Mesothelial cell of epicardium (in vitro differentiated cells): ENCODE measurements around the gene RBP2. TPM values are rescaled to one million over a fixed set of nuclear protein-coding genes. Genes with fewer than 3 reads are reported as not detected.
"Not testable (repeated sequence)": the region's sequence is repeated elsewhere in the genome, so short reads cannot be mapped to it uniquely, and the experiment has no call there.

Experiments
- DNase-seq, 2 experiments: peaks; one replicate each; pipeline ENCODE4 v3.0.0; 2021; ENCODE audit warnings: low spot score in 2 of 2; ENCODE audit not compliant: unreplicated experiment in 2 of 2
- H3K27ac Mint-ChIP-seq: 2 replicates; pipeline ENCODE4 v1.8.0; 2021; ENCODE audit warnings: mixed read lengths
- H3K27me3 Mint-ChIP-seq: 2 replicates; pipeline ENCODE4 v1.8.0; 2021; ENCODE audit warnings: low read depth, mixed read lengths
- H3K36me3 Mint-ChIP-seq: 2 replicates; pipeline ENCODE4 v1.8.0; 2021; ENCODE audit warnings: mixed read lengths
- H3K4me1 Mint-ChIP-seq: 2 replicates; pipeline ENCODE4 v1.8.0; 2021; ENCODE audit warnings: mixed read lengths
- H3K4me3 Mint-ChIP-seq: 2 replicates; pipeline ENCODE4 v1.8.0; 2021; ENCODE audit warnings: mild to moderate bottlenecking, moderate library complexity, mixed read lengths
- H3K9me3 Mint-ChIP-seq: 2 replicates; pipeline ENCODE4 v1.8.0; 2021; ENCODE audit warnings: mixed read lengths
- CTCF ChIP-seq: fragments of 200-600 bp; sonication (generic); IDR thresholded peaks from one replicate; pipeline ENCODE4 v1.5.0; 2021; ENCODE audit warnings: antibody characterized with exemption; ENCODE audit not compliant: unreplicated experiment
- total RNA-seq: library from RNA; stranded (reverse); gene quantifications from 3 replicates; pipeline ENCODE4 v1.2.1, GENCODE V29; 2021

The RBP2 gene
- total RNA-seq, 1 donor from 2014 or later: not detected

GRCh38 chr3:139423232-139423631 lies 53.1 kb downstream of the RBP2 start:
- Mint-ChIP-seq H3K4me1 (peaks cover 2% of the 10 kb centered on the region), H3K9me3 (no peaks in the 10 kb centered on the region), H3K27me3 (no peaks in the 10 kb centered on the region), H3K36me3 (peaks cover 19% of the 10 kb centered on the region), H3K27ac (no peak overlapping the region), H3K4me3 (no peak overlapping the region)
- no peak for DNase-seq
- no peak for TF ChIP-seq CTCF

GRCh38 chr3:139421460-139421859 lies 54.9 kb downstream of the RBP2 start:
- Mint-ChIP-seq H3K4me3 (no peak overlapping the region), H3K36me3 (peaks cover 33% of the 10 kb centered on the region), H3K9me3 (peaks cover 15% of the 10 kb centered on the region), H3K4me1 (no peaks in the 10 kb centered on the region), H3K27me3 (no peaks in the 10 kb centered on the region), H3K27ac (no peak overlapping the region)
- DNase-seq: no peak
- TF ChIP-seq CTCF: no peak

- Mint-ChIP-seq H3K9me3 (peaks cover 20% of the 10 kb centered on the region), H3K36me3 (peaks cover 36% of the 10 kb centered on the region), H3K4me3 (no peak overlapping the region), H3K4me1 (no peaks in the 10 kb centered on the region), H3K27ac (no peak overlapping the region), H3K27me3 (no peaks in the 10 kb centered on the region)
- no peak for TF ChIP-seq CTCF
- no peak for DNase-seq
These were observed 55.3 kb downstream of the RBP2 start for GRCh38 chr3:139421040-139421439.

- Mint-ChIP-seq H3K9me3 (peaks cover 48% of the 10 kb centered on the region), H3K4me1 (no peaks in the 10 kb centered on the region), H3K27ac (no peak overlapping the region), H3K4me3 (no peak overlapping the region), H3K27me3 (no peaks in the 10 kb centered on the region), H3K36me3 (peaks cover 46% of the 10 kb centered on the region)
- no peak for TF ChIP-seq CTCF
- DNase-seq: no peak
These were observed 58.2 kb downstream of the RBP2 start for GRCh38 chr3:139418144-139418543.

GRCh38 chr3:139416275-139416674 lies 60.0 kb downstream of the RBP2 start:
- no peak for TF ChIP-seq CTCF
- H3K4me3 Mint-ChIP-seq: no peak overlapping the region
- no peak for DNase-seq
- no peaks in the 10 kb centered on the region for H3K4me1 Mint-ChIP-seq
- H3K36me3 Mint-ChIP-seq: peaks cover 54% of the 10 kb centered on the region
- no peaks in the 10 kb centered on the region for H3K27me3 Mint-ChIP-seq
- H3K9me3 Mint-ChIP-seq: peaks cover 66% of the 10 kb centered on the region
- H3K27ac Mint-ChIP-seq: no peak overlapping the region

- DNase-seq: no peak
- peaks cover 61% of the 10 kb centered on the region for H3K36me3 Mint-ChIP-seq
- no peak overlapping the region for H3K4me3 Mint-ChIP-seq
- H3K9me3 Mint-ChIP-seq: peaks cover 76% of the 10 kb centered on the region
- TF ChIP-seq CTCF: no peak
- no peaks in the 10 kb centered on the region for H3K27me3 Mint-ChIP-seq
- no peaks in the 10 kb centered on the region for H3K4me1 Mint-ChIP-seq
- H3K27ac Mint-ChIP-seq: no peak overlapping the region
These were observed 61.6 kb downstream of the RBP2 start for GRCh38 chr3:139414608-139415224.

- H3K9me3 Mint-ChIP-seq: peaks cover 90% of the 10 kb centered on the region
- peaks cover 60% of the 10 kb centered on the region for H3K36me3 Mint-ChIP-seq
- H3K27ac Mint-ChIP-seq, DNase-seq, H3K4me3 Mint-ChIP-seq, H3K27me3 Mint-ChIP-seq, H3K4me1 Mint-ChIP-seq: not testable (repeated sequence)
These were observed 63.4 kb downstream of the RBP2 start for GRCh38 chr3:139412891-139413290.
